Measurements from ENCODE around the gene PTPRD.

- TF ChIP-seq EP300 (IDR thresholded peaks at IDR 0.05) (no peak), POLR2A (IDR thresholded peaks at IDR 0.05) (no peak), CTCF (IDR thresholded peaks at IDR 0.05) (no peak)
Observed at GRCh38 chr9:10265153-10265631, 347.6 kb downstream of the PTPRD start.

Data from ovary (tissue), 3 donors.